Glomerular visceral epithelial cell (primary cell): Measurements from ENCODE around the gene ZNF260.
"Not testable (repeated sequence)": the region's sequence is repeated elsewhere in the genome, so short reads cannot be mapped to it uniquely, and the experiment has no call there.

Source experiments
- DNase-seq: peaks from one replicate; pipeline ENCODE4 v3.0.0-alpha.2; 2016; ENCODE audit errors: extremely low spot score

ZNF260 gene

GRCh38 chr19:36528194-36528920 is at the start of gene ZNF260:
TSS of gene ZNF260 (minus strand) at chr19:36528271. CDS start at chr19:36515238, 13,033 bp downstream.
- peak; percentile 95 for DNase-seq

GRCh38 chr19:36577271-36577996 is 49.4 kb upstream of the ZNF260 start:
- DNase-seq, result no peak

- no peak for DNase-seq
These were observed 46.7 kb upstream of the ZNF260 start for GRCh38 chr19:36574741-36575140.

GRCh38 chr19:36573895-36574720 is 46.0 kb upstream of the ZNF260 start:
- peak; percentile 11 for DNase-seq

GRCh38 chr19:36573020-36573894 is 45.2 kb upstream of the ZNF260 start, which contains the start of gene ZNF529:
TSS of gene ZNF529 (minus strand) at chr19:36573292. CDS start at chr19:36572346, 946 bp downstream.
- DNase-seq, result peak; percentile 74

GRCh38 chr19:36572593-36573019 is 44.5 kb upstream of the ZNF260 start:
- no peak for DNase-seq

- DNase-seq, result no peak
These were observed 36.3 kb upstream of the ZNF260 start for GRCh38 chr19:36564391-36564790.

- DNase-seq, result no peak
These were observed 19.1 kb upstream of the ZNF260 start for GRCh38 chr19:36547001-36547732.

GRCh38 chr19:36528921-36529518 is 949 bp upstream of the ZNF260 start:
- no peak for DNase-seq

GRCh38 chr19:36527873-36528193 is 238 bp downstream of the ZNF260 start:
- no peak for DNase-seq

GRCh38 chr19:36527341-36527740 is 730 bp downstream of the ZNF260 start:
- DNase-seq, result peak; percentile 5

GRCh38 chr19:36526581-36526980 is 1.5 kb downstream of the ZNF260 start:
- no peak for DNase-seq

GRCh38 chr19:36524617-36525016 is 3.5 kb downstream of the ZNF260 start:
- DNase-seq, result no peak

GRCh38 chr19:36514012-36514612 is 14.0 kb downstream of the ZNF260 start:
- DNase-seq, result no peak

GRCh38 chr19:36508325-36508724 is 19.7 kb downstream of the ZNF260 start:
- DNase-seq, result no peak

GRCh38 chr19:36501973-36502372 is 26.1 kb downstream of the ZNF260 start:
- DNase-seq, result no peak

GRCh38 chr19:36497001-36497400 is 31.1 kb downstream of the ZNF260 start:
- DNase-seq, result no peak

GRCh38 chr19:36492689-36493453 is 35.2 kb downstream of the ZNF260 start:
- not testable (repeated sequence) for DNase-seq

GRCh38 chr19:36490846-36491245 is 37.2 kb downstream of the ZNF260 start:
- not testable (repeated sequence) for DNase-seq
